ENCODE results near the gene UNC119B.

The UNC119B gene

DNA sequence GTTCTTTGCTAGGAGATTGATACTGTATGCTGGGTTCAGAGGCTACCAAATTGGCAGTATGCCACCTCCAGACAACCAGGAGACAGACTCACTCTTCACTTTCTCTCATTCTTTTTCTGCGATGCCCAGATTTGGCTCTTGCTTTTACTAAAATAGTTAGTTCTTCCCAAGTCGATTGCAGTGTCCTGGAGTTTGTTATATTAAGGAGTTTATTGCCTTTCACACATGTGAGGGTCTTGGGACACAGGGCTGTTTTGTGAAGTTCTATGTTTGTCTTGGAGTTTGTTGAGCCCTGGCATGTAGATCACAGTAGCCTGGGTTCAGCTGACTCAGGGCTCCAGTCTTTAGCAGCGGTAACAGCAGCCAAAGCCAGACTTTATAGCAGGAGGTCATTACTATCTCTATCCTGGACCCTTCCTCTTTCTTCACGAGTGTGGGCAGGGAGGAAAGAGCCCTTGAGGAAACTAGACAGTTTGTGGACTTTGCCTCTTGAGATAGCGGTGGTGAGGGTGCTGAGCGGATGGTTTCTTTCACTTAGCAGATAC is 21.7 kb upstream of the UNC119B start:
- no peak for DNase-seq

- DNase-seq, result no peak
Observed at GRCh38 chr12:120689397-120690082, 20.7 kb upstream of the UNC119B start.

GRCh38 chr12:120690083-120690450 is 20.2 kb upstream of the UNC119B start:
- no peak for DNase-seq

- DNase-seq, result no peak
Observed at GRCh38 chr12:120690978-120691377, 19.3 kb upstream of the UNC119B start.

DNA sequence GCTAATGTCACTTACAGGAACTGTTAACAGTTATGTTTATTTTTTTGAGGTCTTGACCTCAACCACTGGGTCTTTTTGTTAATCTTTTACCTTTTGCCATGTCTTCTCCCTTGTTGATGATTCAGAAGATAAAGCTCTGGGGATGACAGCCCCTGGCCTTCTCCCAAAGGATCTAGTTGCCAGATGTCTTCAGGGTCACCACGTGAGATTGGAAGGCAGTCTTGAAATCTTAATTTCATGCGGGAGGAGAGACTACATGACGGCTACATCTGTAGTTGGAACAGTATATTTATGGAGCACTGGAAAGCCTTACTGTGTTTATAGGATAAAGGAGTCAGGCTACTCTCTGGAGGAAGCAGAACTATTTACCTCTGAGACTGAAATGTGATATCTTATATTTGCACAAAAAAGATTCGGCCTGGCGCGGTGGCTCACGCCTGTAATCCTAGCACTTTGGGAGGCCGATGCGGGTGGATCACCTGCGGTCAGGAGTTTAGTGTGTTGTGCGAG is 17.7 kb upstream of the UNC119B start:
- peak; percentile 35 for DNase-seq

GRCh38 chr12:120693848-120694247 is 16.4 kb upstream of the UNC119B start:
- DNase-seq, result no peak

- DNase-seq, result no peak
Observed at GRCh38 chr12:120696626-120697025, 13.6 kb upstream of the UNC119B start.

DNA sequence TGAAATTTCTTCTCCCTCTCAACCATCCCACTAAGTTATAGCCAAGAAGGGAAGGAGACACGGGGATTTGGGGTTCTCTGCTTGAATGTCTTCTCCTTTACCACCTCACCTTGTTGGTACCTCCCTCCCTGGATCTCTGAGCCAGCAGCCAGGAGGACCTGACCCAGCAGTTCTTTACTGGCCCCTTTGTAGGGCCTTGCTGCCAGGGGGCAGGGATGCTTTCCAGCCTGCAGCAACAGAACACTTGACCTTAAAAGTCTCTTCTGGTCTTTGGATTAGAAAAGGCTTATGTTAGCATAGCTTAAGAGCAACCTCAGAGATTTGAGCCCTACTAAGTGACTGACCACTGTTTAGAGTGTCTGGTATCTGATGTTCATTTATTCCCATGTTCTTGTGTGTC is 12.9 kb upstream of the UNC119B start:
- no peak for DNase-seq

DNA sequence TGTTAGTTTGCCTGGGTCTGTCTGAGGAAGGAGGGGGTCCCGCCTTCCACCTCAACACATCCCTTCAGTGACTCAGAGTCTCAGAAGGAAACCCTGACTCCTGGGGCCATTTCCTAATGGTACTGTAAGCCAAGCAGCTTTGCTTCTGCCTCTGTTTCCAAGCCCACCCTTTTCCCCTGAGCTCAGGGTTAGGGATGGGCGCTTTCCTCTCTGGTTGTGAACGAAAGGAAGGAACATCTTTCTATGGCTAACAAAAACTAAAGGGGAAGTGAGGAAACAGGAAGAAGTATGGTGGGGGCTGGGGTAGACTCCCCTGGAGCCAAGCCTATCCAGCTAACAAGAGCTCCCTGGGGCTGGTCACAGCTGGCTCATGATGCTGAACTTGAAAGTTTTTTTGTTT is 11.6 kb upstream of the UNC119B start:
- no peak for DNase-seq

- DNase-seq, result no peak
Observed at GRCh38 chr12:120699553-120699952, 10.7 kb upstream of the UNC119B start.

- no peak for DNase-seq
Observed at GRCh38 chr12:120700886-120701285, 9.4 kb upstream of the UNC119B start.

- no peak for DNase-seq
Observed at GRCh38 chr12:120702637-120703036, 7.6 kb upstream of the UNC119B start.

GRCh38 chr12:120703311-120703942 is 6.8 kb upstream of the UNC119B start:
- no peak for DNase-seq

DNA sequence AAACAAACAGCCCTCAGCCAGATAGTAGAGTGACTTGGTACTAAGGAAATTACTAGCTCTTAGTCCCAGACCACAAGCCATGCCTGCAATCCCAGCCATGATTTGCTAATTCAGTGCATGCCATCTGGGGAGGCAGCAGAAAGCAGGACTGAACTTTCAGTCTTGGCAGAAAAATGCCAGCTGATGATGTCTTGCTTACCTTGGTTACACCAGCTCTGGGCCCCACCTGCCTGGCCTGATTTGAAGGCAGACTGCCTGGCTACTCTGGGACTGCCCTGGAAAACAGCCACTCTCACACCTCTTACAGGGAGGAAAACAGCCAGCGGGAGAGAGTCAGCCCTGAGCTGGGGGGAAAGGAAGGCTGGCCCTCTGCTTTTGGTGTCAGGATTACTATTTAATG is 4.6 kb upstream of the UNC119B start:
- DNase-seq, result no peak

DNA sequence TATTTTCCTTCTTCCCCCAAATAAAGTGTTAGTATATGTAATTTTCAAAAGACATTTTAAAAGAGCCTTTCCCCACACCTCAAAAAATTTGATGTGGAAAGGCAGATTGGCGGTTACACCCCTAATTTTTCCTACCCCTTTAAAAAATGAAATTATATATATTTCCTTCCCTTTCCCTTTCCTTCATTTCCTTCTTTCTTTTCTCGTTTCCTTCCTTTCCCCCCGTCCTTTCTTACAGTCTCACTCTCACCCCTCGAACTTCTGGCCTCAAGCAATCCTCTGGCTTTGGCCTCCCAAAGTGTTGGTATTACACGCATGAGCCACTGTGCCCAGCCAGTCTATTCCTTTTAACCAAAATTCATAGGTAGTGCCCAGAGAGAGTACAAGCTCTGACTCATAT is 4.2 kb upstream of the UNC119B start:
- no peak for DNase-seq

DNA sequence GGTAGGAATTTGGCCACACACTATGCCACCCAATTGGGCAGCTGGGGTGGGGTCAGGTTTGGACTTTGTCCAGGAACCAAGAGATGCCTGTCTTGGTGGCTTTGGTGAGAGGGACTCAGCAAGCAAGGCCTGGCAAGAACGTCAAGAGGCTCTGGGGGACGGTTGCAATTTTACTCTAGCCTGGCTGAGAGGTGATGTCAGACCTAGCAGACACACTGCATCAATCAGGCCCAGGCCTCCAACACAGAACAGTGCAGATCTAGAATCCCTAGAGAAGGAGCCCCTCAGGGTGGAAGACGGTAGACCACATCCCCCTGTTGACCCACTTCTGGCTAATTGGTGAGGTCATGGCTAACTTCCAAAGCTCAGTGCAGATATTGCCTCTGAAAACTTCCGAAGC is 1.6 kb upstream of the UNC119B start:
- no peak for DNase-seq

DNA sequence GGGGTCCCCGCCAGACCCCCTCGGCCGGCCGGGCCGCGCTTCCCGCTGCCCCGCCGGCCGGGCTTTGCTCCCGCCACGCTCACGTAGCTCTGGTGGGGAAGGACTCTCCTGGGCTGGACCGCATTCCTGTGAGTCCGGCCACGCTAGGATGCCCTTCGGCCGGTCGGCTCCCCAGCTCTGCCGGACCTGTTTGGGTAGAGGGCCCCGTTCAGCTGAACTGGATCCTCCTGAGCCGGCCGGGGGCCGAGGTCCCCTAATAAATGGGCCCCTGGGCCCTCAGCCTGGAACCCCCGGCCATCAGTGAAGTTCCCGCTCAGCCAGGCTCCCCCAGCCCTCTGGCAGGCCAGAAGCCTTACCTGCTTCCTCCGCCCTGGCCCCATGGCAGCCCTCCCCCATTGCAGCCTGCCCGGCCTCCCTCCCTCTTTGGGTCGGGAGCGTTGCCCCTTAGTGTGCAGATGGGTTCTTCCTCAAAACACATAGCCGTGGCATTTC is 593 bp downstream of the UNC119B start:
- no peak for DNase-seq

GRCh38 chr12:120711411-120711810 is 1.2 kb downstream of the UNC119B start:
- DNase-seq, result no peak

- DNase-seq, result no peak
Observed at GRCh38 chr12:120712610-120713009, 2.4 kb downstream of the UNC119B start.

- peak; percentile 79 for DNase-seq
Observed at GRCh38 chr12:120713861-120714482, 3.7 kb downstream of the UNC119B start.

GRCh38 chr12:120718055-120718454 is 7.8 kb downstream of the UNC119B start:
- DNase-seq, result no peak

DNA sequence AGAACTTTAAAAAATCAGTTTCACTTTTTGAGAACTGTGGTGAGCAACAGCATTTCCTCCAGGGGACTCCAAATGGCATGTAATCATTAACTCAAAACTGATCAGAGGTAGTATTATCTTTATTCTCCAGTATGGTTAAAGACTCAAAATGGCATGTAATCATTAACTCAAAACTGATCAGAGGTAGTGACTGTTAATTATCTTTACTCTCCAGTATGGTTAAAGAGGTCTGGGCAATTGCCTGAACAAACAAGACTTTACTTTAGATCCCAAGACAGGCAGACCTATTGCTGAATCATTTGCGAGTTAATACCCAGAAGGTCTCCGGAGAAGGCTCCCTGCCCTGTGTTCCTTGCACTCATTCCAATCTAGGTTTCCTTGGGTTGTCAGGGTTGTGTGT is 8.8 kb downstream of the UNC119B start:
- DNase-seq, result no peak

GRCh38 chr12:120719496-120720233 is 9.4 kb downstream of the UNC119B start:
- DNase-seq, result no peak

Data from fibroblast of skin of abdomen (primary cell).